Upper lobe of left lung (tissue), 6 donors: Measurements from ENCODE around the gene SIGLEC7. TPM values are rescaled to one million over a fixed set of nuclear protein-coding genes. Genes with fewer than 3 reads are reported as not detected.

Source experiments
- ATAC-seq, 2 donors: fragments of 200-7000 bp; cut with Tn5 transposase; one replicate each; pipeline ENCODE4 v1.9.1; 2022; ENCODE audit warnings: mild to moderate bottlenecking in 2 of 2, moderate library complexity in 2 of 2; ENCODE audit not compliant: low FRiP score in 2 of 2
- DNase-seq, 2 donors: peaks; one replicate each; pipeline ENCODE4 v3.0.0-alpha.2; 2019 to 2020
- H3K27ac ChIP-seq, 4 donors: fragments of 200-600 bp; sonication (generic); one replicate each; pipeline ENCODE4 v1.5.1; 2016 to 2019
- H3K27me3 ChIP-seq, 4 donors: fragments of 200-600 bp; sonication (generic); one replicate each; pipeline ENCODE4 v1.5.1; 2017 to 2019
- H3K36me3 ChIP-seq, 4 donors: fragments of 200-600 bp; sonication (generic); one replicate each; pipeline ENCODE4 v1.5.1; 2016 to 2019
- H3K4me1 ChIP-seq, 4 donors: fragments of 200-600 bp; sonication (generic); one replicate each; pipeline ENCODE4 v1.5.1; 2018 to 2019
- H3K4me3 ChIP-seq, 4 donors: fragments of 200-600 bp; sonication (generic); one replicate each; pipeline ENCODE4 v1.5.1; 2017 to 2019; ENCODE audit warnings: mild to moderate bottlenecking in 2 of 4, moderate library complexity in 1 of 4
- H3K9me3 ChIP-seq, 4 donors: fragments of 200-600 bp; sonication (generic); one replicate each; pipeline ENCODE4 v1.5.1; 2018 to 2019
- CTCF ChIP-seq, 6 experiments: fragments of 450-650 bp in 4 of 6; fragments of 200-600 bp in 2 of 6; sonication (generic) in 2 of 6; IDR thresholded peaks; one replicate each; pipeline ENCODE4 v1.5.1; 2016 to 2019; ENCODE audit warnings: antibody characterized with exemption in 6 of 6
- EP300 ChIP-seq, 4 donors: sonication (generic); formaldehyde crosslinking; IDR thresholded peaks; one replicate each; pipeline ENCODE4 v1.5.1; 2017; ENCODE audit warnings: antibody characterized with exemption in 4 of 4, control low read depth in 2 of 4
- POLR2A ChIP-seq, 4 donors: fragments of 450-650 bp; IDR thresholded peaks; one replicate each; pipeline ENCODE4 v1.5.1; 2016 to 2017; ENCODE audit warnings: antibody characterized with exemption in 4 of 4, mild to moderate bottlenecking in 2 of 4
- POLR2AphosphoS5 ChIP-seq, 2 donors: sonication (generic); formaldehyde crosslinking; IDR thresholded peaks; one replicate each; pipeline ENCODE4 v1.5.1; 2017; ENCODE audit warnings: antibody characterized with exemption in 2 of 2
- WGBS, 2 donors: methylation state at CpG; one replicate each; pipeline ENCODE4 v1.1.5; 2017 to 2018; 5-methylcytosine and 5-hydroxymethylcytosine counted together
- total RNA-seq, 6 donors: library from RNA; depleted of rRNA in 4 of 6; stranded (reverse); fragments of >200 nt in 4 of 6; gene quantifications; one replicate each; pipeline versions ENCODE4 v1.1.0 to v1.2.1, GENCODE V29; 2016 to 2021
- donor health status: DM: no; HTN: no; CAD: no; lungs with moderate emphysema.
- donor health status: DM: no; HTN: yes; CAD: no; lungs with severe emphysema.

The SIGLEC7 gene
- total RNA-seq, 6 donors from 2014 or later, result 3.4 to 10.9 (median 8.1) TPM

- peak in 1 of 4 donors; percentile 80 for TF ChIP-seq POLR2A (IDR thresholded peaks at IDR 0.05)
- TF ChIP-seq POLR2AphosphoS5 (IDR thresholded peaks at IDR 0.05), result peak in 1 of 2 donors; percentile 52
- TF ChIP-seq CTCF (IDR thresholded peaks at IDR 0.05), result no peak
- Histone ChIP-seq H3K4me1 (peaks cover 28 to 52% (median 43%) of the 10 kb centered on the region in 4 donors), H3K36me3 (no peaks in the 10 kb centered on the region), H3K9me3 (no peaks in the 10 kb centered on the region), H3K27me3 (no peaks in the 10 kb centered on the region), H3K4me3 (peak overlapping the region in 1 of 4 donors; percentile 46), H3K27ac (peak overlapping the region; percentile 71 to 90 (median 81))
- ATAC-seq (peak in 1 of 2 donors; percentile 38), DNase-seq (peak in 1 of 2 donors; percentile 69)
- 48 to 66% methylated on average over 4 of the region's 4 CpGs for WGBS, 2 donors
Observed at GRCh38 chr19:51127755-51128154, 14.3 kb upstream of the SIGLEC7 start.

- H3K9me3 ChIP-seq, result no peaks in the 10 kb centered on the region
- DNase-seq, result no peak
- peak overlapping the region; percentile 53 to 81 (median 76) for H3K27ac ChIP-seq
- H3K27me3 ChIP-seq, result no peaks in the 10 kb centered on the region
- no peak for ATAC-seq
- peaks cover 25 to 52% (median 44%) of the 10 kb centered on the region in 4 donors for H3K4me1 ChIP-seq
- TF ChIP-seq EP300 (IDR thresholded peaks at IDR 0.05), result no peak
- TF ChIP-seq POLR2AphosphoS5 (IDR thresholded peaks at IDR 0.05), result no peak
- no peak for TF ChIP-seq CTCF (IDR thresholded peaks at IDR 0.05)
- no peak for TF ChIP-seq POLR2A (IDR thresholded peaks at IDR 0.05)
- no peaks in the 10 kb centered on the region for H3K36me3 ChIP-seq
- H3K4me3 ChIP-seq, result no peak overlapping the region
- WGBS, 2 donors, result 85 to 88% methylated on average over 7 of the region's 7 CpGs
Observed at GRCh38 chr19:51128227-51128626, 13.9 kb upstream of the SIGLEC7 start.

GRCh38 chr19:51129716-51130115 lies 12.4 kb upstream of the SIGLEC7 start:
- ATAC-seq, result no peak
- no peaks in the 10 kb centered on the region for H3K9me3 ChIP-seq
- DNase-seq, result no peak
- H3K4me1 ChIP-seq, result peaks cover 25 to 45% (median 41%) of the 10 kb centered on the region in 4 donors
- no peak overlapping the region for H3K4me3 ChIP-seq
- no peaks in the 10 kb centered on the region for H3K27me3 ChIP-seq
- H3K36me3 ChIP-seq, result no peaks in the 10 kb centered on the region
- peak overlapping the region; percentile 53 to 81 (median 68) for H3K27ac ChIP-seq
- TF ChIP-seq POLR2AphosphoS5 (IDR thresholded peaks at IDR 0.05), result no peak
- no peak for TF ChIP-seq POLR2A (IDR thresholded peaks at IDR 0.05)
- TF ChIP-seq EP300 (IDR thresholded peaks at IDR 0.05), result no peak
- TF ChIP-seq CTCF (IDR thresholded peaks at IDR 0.05), result no peak
- WGBS, 2 donors, result 96 to 100% methylated on average over 4 to 8 of the region's 8 CpGs

- peak in 1 of 2 donors; percentile 90 for DNase-seq
Observed at GRCh38 chr19:51131780-51132680, 10.1 kb upstream of the SIGLEC7 start.

More at GRCh38 chr19:51131780-51132680, 10.1 kb upstream of the SIGLEC7 start:
- Histone ChIP-seq H3K4me3 (peak overlapping the region in 1 of 4 donors; percentile 8), H3K36me3 (no peaks in the 10 kb centered on the region), H3K9me3 (no peaks in the 10 kb centered on the region), H3K27ac (peak overlapping the region; percentile 73 to 83 (median 78)), H3K27me3 (no peaks in the 10 kb centered on the region), H3K4me1 (peaks cover 25 to 45% (median 41%) of the 10 kb centered on the region in 4 donors)
- TF ChIP-seq POLR2A (IDR thresholded peaks at IDR 0.05) (peak in 1 of 4 donors; percentile 30), CTCF (IDR thresholded peaks at IDR 0.05) (peak in 3 of 6 experiments; percentile 21 to 49 (median 29)), POLR2AphosphoS5 (IDR thresholded peaks at IDR 0.05) (peak in 1 of 2 donors; percentile 79), EP300 (IDR thresholded peaks at IDR 0.05) (peak in 2 of 4 donors; percentile 43 to 97)
- 23 to 46% methylated on average over 24 of the region's 24 CpGs for WGBS, 2 donors
- peak; percentile 72 to 83 for ATAC-seq
